ENCODE measurements around the gene ATP1A1. TPM values are rescaled to one million over a fixed set of nuclear protein-coding genes. Genes with fewer than 3 reads are reported as not detected.

Gene ATP1A1
- total RNA-seq (2014; rRNA removed; shearing (Covaris generic)): 42.1 and 50.9 TPM in 2 replicates

DNA sequence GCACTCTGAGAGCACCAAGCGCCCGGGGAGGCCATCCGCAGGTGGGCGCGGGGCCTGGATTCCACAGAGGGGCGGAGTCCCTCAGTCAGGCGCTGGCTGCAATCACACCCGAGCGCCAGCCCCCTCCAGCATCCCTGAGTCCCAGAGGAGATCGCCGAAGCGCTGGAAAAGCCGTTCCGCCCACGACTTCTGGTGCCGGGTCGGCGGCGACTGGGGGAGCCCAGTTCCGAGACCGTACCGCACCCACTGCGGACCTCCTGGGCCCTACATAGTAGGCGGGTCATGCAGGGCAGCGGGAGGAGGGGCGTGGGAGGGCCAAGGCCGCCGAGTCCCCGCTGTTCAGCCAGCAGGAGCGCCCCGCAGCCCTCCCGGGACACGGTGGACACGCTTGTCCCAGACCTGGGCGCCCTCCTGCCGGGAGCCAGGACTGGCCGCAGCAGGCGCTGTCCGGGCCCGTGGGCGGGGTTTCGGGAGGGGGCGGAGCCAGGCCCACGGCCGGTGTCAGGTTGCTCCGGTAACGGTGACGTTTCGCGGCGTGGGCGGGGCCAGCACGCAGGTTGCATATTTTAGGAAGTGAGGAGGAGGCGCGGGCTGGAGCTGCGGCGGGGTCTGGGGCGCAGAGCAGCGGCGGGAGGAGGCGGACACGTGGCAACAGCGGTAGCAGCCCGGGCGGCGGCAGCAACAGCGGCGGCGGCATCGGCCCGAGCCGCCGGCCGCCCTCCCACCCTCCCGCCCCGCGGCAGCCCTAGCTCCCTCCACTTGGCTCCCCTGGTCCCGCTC lies at the start of gene ATP1A1:
ATP1A1 (plus strand) TSS at position 594 of the 780 bp plus-strand sequence. CDS start 268 bp downstream, outside the sequence.
- DNase-seq (ENCODE audit: low spot score): peak; percentile 75

DNA sequence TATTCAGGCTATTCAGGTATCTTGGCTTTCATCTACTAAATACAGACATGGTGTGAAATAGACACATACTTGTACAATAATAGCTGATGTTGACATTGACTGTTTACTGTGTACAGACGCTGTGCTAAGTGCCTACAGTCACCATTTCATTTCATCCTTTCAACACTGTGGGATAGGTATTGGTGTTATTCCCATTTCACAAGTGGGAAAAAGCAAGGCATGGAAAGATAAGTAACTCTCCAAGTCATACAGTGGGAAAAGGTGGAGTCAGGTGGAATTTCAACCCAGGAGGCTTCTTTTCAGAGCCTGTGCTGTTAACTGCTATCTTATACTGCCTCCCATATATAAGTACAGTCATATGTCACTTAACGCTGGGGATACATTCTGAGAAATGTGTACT lies 49.6 kb upstream of the ATP1A1 start:
- DNase-seq (ENCODE audit: low spot score): no peak

DNA sequence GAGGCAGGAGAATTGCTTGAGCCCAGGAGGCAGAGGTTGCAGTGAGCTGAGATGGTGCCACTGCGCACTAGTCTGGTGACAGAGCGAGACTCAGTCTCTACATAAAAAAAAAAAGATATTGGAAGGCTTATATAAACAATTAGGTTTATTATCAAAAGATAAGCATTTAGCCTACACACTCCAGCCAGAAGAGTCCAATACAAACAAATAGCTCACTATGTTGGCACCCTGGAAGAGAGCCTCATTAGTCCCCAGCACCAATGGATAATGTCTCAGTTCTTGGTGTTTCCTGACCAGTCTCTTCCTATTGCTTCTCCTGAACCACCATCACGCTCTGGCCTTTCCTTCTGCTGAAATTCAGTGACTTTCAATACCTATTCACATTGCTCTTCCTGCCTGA lies 48.6 kb upstream of the ATP1A1 start:
- DNase-seq (ENCODE audit: low spot score): no peak

DNA sequence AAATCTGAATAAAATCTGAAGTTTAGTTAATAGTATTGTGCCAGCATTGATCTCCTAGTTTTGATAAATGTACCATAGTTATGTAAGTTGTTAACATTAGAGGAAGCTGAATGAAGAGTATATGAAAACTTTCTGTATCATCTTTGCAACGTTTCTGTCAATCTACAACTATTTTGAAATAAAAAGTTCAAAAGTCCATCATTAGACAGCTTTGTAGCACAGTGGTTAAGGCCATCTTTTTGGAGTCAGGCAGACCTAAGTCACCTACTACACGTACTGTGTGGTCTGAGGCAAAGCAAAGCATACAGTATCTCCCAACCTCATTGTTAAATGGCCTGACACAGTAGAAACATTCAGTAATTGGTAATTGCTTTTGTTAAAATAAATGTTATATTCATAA lies 47.9 kb upstream of the ATP1A1 start:
- DNase-seq (ENCODE audit: low spot score): no peak

DNA sequence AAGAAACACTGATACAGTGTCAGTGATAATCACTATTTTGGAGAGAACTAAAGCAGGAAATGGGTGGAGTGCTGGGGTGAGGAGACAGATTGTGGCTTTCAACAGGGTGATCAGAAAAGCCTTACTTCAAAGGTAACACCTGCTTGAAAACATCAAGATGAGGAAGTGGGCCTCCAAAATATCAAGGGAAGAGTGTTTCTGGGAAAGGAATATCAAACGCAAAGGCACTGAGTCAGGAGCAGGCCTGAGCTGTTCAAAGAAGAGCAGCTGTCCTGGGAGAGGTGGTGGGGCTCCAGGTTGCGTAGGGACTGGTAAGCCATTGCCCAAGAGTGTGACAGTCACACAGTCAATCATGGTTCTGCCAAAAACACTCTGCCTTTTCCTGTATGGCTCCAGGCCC lies 47.1 kb upstream of the ATP1A1 start:
- DNase-seq (ENCODE audit: low spot score): no peak

DNA sequence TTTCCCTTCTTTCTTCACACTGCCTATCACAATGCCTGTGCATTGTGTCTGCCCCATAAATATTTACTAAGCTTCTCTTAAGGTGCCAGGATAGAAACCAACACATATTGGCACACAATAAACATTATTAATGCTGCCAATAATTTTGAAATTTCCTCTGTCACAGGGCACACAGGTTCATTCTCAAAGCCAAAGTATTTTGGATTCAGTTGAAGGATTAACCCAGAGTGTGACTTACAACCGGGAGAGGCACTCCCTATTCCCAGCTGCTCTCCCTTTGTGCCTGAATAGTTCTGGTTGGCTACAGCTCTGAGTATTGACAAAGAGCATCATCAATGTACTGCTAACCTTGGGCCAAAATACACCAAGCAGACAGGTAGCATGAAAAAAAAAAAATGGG lies 46.6 kb upstream of the ATP1A1 start:
- DNase-seq (ENCODE audit: low spot score): no peak

DNA sequence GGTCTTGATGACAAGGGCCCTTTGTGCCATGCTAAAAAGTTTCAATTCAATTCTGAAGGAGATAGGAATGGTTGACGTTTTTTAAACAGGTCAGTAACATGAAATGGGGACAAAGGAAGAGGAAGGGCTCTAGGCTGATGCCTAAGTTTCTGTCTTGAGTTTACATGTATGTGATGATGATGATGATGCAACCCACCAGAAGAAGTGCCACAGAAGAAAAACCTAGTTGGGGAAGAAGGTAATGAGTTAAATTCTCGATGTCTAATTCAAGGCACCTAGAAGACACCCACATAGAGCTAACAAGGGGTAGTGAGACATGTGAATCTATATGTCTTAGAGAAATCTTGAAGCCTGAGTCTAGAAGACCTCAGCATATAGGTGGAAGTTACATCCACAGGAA lies 44.4 kb upstream of the ATP1A1 start:
- DNase-seq (ENCODE audit: low spot score): no peak

DNA sequence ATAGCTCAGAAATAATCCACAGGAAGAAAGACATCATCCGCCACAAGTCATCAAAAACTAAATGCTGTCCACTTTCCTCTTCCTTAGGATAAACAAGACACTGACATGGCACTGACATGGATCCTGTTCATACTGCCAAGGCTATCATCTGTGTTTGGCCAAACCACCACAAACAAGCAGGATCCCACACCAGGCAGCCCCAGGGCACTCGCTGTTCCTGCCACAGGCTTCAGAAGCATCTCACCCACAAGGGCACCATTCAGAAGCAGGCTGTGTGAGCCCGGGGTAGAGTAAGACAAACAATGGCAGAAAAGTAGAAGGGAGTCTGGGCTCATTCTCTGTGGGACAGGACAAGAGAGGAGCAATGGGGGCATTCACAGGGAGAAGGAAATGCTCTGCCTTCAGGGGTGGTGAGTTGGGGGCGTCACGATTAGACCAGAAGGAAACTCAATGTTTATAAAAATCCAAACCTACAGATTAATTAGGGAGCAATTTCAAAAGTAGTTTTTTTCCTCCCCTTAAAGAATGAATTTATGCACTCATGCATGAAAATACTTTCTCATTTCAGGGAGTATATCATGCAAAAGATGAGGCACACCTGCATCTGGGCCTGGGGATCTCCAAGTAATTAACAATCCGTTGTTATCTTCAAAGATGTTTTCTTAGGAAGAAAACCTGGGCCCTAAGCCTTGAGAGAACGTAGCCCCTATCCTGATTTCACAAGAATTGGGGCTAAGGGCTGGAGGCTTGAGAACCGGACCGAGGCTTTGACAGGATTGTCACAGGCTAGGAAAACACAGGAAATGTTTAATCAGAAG lies 43.3 kb upstream of the ATP1A1 start:
- DNase-seq (ENCODE audit: low spot score): no peak

DNA sequence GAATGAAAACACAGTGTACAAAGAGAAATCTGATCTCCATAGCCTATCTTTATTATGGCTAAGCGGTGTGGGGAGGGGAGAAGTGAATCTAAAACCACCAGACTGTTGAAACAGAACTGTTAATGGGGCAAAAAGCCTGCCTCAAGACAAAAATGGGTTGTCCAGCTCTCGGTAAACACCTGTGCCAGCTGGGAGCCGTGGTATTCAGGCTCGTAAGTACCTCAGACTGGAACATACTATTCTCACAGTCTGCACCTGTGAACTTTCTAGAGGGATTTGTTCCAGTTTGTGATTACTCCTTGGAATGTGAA lies 42.7 kb upstream of the ATP1A1 start:
- no peak for DNase-seq (ENCODE audit: low spot score)

DNA sequence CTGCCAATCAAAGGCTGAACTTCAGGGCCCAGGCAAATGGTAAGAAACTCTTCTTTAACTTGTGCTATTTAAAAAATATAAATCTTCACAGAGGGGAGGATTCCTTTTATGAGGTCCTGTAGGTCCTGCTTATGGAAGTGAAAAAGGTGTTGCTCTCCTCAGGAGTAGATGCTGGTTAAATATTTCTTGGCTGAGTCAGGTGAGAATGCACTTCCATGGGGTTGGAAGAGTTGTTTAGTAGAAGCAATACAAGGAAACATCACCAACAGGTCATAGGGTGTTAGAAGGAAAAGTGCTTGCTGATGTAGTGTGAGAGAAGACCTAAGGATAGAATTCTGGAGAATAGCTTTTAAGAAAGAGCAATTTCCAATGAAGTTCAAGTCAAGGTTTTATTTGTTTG lies 42.2 kb upstream of the ATP1A1 start:
- no peak for DNase-seq (ENCODE audit: low spot score)

DNA sequence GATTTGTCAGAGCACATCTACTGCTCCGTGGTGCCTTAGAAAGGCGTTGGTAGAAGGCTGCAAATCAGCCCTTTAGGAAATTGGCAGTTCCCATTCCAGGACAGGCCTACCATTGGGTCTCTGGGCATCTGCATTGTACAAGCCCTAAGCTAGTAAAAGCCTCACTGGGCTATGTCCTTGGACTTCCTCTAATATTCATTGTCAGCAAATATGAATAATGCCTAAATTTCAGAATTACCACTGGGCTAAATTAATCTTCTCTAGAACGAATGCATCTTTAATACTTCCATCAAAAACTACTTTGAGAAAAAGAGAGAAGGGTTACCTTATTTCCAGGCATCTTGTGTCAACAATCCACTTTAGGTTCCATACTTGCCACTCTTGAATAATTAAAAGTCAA lies 41.5 kb upstream of the ATP1A1 start:
- no peak for DNase-seq (ENCODE audit: low spot score)

DNA sequence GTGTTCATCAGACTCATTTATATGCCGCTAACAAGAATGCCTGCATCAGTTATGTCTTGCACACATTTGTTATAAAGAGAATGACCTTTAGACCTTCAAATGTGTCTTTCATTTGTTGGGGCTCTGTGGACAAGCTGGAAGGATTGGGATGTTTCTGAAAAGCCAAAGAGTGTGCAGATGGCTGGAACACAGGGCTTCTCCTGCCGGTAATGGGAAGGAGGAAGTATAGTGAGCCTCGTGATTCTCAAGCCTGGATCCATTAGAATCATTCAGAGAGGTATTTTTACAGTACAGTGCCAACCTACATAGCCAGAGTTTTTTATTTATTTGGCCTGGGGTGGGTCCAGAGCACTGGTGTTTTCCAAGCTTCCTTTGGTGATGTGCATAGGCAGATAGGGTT lies 40.6 kb upstream of the ATP1A1 start:
- no peak for DNase-seq (ENCODE audit: low spot score)

DNA sequence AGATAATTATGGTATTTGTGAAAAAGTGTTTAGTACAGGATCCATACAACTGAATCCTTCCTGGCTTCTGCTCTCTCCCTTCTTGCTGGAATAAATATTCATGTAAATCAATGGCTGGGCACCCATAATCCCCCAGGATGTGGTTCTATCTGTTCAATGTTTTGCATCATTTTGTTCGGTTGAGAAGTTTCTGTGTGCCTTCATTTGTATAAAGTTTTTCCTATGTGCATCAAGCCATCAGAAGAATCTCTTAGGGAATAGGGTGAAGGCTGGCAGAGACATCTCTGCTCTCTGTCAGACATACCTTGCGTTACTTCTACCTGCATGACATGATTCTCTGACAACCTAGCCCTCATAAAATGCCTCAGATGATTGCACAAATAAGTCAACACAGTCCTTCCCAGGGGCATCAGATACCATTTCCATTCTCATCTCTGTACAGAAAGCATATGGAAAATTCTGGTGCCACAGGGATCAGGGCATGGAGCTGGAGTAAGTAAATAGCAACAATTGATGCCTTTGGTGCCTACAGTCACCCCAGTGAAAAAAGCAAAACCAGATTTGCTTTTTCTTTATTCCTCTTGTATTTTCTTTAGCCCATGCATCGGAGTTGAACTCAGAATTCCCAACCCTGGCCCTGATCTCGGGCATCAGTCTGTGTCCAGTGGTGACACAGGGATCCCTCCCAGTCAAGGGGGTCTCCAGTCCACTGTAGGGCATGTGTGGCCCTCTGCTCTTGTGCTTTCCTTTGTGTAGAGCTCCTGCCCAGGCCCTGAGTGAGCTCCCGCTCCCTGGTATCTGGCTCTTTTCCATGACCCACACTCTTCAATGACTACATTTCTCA lies 39.7 kb upstream of the ATP1A1 start:
- no peak for DNase-seq (ENCODE audit: low spot score)

DNA sequence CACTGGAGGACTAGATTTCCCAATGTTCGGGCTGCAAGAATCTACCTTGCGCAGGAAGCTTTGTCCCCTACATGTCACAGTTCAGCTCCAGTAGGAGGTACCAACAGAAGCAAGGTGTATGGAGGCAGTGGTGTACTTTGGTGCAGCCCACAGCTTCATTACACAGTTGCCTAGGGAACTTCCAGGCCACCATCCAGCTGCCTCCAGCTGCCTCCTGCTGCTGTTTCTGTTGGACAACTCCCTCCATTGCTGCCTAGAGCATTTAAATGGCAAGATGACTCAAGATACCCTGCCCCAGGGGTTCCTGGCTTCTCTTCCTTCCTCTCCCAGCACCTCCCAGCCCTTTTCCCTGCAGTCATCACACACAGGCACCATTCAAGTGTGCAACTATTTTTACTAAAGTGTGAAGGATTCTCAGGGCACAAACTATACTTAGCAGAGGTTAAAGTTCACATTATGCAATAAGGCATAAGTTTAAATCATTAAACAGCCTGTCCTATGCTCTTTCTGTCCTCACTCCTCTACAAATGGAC lies 39.0 kb upstream of the ATP1A1 start:
- peak; percentile 45 for DNase-seq (ENCODE audit: low spot score)

DNA sequence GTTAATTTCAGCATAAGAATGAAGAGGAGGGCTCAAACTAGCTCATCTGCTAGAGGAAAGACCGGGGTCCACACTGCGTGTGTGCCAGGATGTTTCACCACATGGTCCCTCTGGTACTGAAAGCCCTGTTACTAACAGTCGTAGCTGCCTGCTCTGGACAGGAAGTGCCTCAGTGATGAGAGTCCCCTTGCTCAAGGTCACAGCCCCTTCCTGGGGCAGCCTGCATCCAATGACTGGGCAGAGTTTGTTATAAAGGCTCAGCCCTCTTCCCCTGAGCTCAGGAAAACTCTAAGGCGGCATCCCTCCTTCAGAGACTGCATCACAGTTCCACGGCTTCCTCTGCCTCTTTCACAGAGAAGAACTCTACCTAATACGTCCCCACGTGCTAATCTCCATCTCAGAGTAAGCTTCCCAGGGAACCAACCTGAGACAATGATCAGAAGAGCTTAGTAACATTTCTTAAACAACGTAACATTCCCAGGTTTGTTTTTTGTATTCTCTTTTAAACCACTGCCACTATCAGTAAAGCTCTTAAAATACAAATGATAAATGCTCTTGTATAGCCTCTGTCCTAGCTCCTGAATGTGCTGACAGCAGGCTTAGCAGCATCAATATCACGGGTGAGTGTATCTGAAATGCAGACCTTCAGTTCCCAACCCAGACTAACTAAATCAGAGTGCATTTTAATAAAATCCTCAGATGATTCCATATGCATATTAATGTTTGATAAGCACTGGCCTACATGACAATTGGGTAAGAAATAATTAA lies 38.0 kb upstream of the ATP1A1 start:
- DNase-seq (ENCODE audit: low spot score): no peak

DNA sequence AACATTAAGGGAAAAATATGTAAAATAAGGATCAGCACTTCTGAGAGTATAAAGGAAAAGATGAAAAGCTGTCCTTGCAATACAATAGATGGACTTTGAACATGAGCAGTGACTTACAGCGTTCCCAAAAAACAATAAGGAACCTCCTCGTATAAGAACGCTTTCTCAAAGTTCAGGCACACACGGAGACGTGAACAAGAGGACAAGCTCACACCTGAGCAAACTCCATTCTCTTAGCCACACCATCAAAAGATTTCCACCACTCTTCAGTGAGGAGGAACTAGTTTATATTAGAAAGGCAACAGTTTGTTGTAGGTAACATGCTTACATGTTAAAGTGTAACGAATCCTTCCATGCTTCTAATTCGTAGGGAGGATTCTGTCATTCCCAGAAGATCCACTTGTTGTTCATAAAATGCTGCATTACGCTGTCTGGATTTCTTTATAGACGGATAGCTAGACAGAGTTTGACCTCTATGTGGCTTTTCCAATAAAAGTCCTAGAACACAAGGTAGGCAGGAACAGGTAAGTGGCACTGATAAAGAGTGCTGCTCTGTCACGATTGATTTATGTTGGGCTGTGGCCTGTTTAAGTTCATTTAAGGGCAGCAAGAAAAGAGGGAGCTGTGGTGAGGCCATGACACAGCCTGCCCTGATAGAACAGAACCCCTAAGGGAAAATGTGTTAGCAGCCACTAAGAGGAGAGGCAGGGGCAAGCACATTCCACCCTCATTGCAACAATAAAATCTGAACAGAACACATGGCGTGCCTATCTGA lies 37.0 kb upstream of the ATP1A1 start:
- DNase-seq (ENCODE audit: low spot score): no peak

DNA sequence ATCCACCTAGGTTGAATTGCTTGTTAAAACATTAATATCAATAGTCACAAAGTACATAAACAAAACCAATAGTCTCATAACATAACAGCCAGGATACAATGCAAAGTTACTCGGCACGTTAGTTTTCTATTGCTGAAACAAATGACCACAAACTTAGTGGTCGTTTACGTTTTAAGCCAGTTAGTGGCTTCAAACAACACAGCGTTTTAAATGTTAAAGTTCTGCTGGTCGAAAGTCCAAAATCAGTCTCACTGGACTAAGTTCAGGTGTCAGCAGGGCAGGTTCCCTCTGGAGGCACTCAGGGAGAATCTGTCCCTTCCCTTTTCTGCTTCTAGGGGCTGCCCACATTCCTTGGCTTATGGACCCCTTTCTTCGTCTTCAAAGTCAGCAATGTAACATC lies 35.6 kb upstream of the ATP1A1 start:
- no peak for DNase-seq (ENCODE audit: low spot score)

DNA sequence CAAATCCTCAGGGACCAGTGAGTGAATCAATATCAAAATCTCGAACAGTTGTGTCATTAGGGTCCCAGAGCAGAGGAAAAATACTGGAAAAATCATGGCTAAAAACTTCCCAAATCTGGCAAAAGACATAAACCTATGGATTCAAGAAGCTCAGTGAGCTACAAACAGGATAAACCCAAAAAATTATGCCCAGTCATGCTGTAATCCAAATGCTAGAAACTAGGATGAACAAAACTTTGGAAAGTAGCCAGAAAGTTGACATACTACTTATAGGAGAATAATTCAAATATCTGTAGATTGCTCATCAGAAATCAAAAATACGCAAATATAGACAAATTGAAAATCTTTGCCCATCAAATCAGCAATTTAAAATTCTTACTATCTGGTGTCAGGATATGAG lies 34.6 kb upstream of the ATP1A1 start:
- DNase-seq (ENCODE audit: low spot score): no peak

DNA sequence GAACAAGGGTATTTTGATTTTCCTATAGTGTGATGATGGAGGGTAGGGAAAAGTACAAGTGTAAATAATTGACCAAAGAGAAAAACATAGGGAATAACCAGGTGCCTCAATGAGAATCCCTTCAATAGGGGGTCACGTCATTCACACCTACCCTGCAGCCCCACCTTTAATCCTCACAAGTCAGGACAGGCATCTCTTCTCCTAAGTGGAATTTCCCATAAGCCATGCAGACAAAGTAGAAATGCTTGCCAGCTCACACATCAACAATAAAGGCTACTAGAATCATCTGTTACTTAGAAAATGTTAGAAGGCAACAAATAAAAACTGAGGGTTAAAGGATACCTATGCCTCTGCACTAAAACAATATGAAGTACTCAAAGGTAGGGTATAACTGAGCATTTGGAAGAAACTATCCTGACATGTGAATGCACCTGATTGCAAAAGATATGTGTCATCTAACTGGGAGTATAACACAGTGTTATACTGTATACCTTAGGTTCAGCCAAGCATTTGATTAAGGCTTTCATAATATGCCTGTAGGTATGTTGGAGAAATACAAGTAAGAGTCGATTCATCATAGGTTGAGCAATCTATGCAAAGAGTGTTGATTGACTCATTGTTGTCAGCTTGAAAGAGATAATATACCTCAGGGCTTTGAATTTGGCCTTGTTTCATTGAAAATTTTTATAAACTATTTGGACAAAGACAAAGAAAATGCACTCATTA lies 32.4 kb upstream of the ATP1A1 start:
- no peak for DNase-seq (ENCODE audit: low spot score)

DNA sequence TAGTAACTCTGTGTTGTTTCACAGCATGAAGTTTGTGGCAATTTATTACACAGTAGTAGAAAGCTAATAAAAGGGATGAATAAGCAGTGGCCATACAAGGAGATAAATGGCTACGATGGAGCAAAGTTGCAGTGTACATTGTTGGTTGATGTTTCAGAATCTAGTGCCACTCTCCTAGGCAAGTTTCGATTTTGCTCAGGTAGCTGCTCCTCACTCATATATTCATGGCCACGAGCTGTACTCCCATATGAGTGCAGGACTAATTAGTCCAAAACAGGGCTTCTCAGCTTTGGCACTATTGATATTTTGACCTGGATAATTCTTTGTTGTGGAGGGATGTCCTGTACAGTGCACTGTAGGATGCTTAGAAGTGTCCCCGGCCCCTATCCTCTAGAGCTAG lies 30.0 kb upstream of the ATP1A1 start:
- no peak for DNase-seq (ENCODE audit: low spot score)
